Liver (tissue), 9 donors: ENCODE data around the gene C1orf21. TPM values are rescaled to one million over a fixed set of nuclear protein-coding genes. Genes with fewer than 3 reads are reported as not detected.

ENCODE experiments used
- DNase-seq: peaks from one replicate; pipeline ENCODE4 v3.0.0-alpha.2; 2017; ENCODE audit warnings: low spot score
- H3K27ac ChIP-seq, 2 donors: one replicate each; pipeline ENCODE4 v1.7.0; 2013; ENCODE audit warnings: inconsistent platforms in 2 of 2, low read length in 2 of 2, control low read depth in 1 of 2, low read depth in 1 of 2, mild to moderate bottlenecking in 1 of 2
- H3K27me3 ChIP-seq, 4 donors: one replicate each; pipeline versions ENCODE4 v1.6.1 to v1.7.0; 2013; ENCODE audit warnings: low read length in 3 of 4, inconsistent platforms in 1 of 4, mild to moderate bottlenecking in 1 of 4, moderate library complexity in 1 of 4; ENCODE audit not compliant: control insufficient read depth in 4 of 4, insufficient read depth in 4 of 4
- H3K36me3 ChIP-seq, 4 donors: one replicate each; pipeline versions ENCODE4 v1.6.1 to v1.7.0; 2013; ENCODE audit warnings: low read length in 3 of 4, mild to moderate bottlenecking in 3 of 4, low read depth in 1 of 4, moderate library complexity in 1 of 4; ENCODE audit not compliant: control insufficient read depth in 4 of 4, insufficient read depth in 3 of 4
- H3K4me1 ChIP-seq, 4 donors: one replicate each; pipeline versions ENCODE4 v1.6.1 to v1.7.0; 2013; ENCODE audit warnings: low read length in 3 of 4, mild to moderate bottlenecking in 3 of 4, moderate library complexity in 1 of 4; ENCODE audit not compliant: control insufficient read depth in 4 of 4, insufficient read depth in 4 of 4
- H3K4me3 ChIP-seq, 3 donors: one replicate each; pipeline versions ENCODE4 v1.6.1 to v1.7.0; 2013; ENCODE audit warnings: low read length in 3 of 3, control low read depth in 1 of 3, low read depth in 1 of 3, mild to moderate bottlenecking in 1 of 3
- H3K9ac ChIP-seq, 2 donors: one replicate each; pipeline ENCODE4 v1.7.0; 2013; ENCODE audit warnings: low read length in 2 of 2, mild to moderate bottlenecking in 2 of 2, moderate library complexity in 2 of 2, control low read depth in 1 of 2, low read depth in 1 of 2
- H3K9me3 ChIP-seq, 4 donors: one replicate each; pipeline versions ENCODE4 v1.6.1 to v1.7.0; 2013; ENCODE audit warnings: low read length in 3 of 4; ENCODE audit not compliant: control insufficient read depth in 4 of 4
- ATF3 ChIP-seq: IDR thresholded peaks from 2 replicates; pipeline ENCODE4 v1.6.1; 2016; ENCODE audit warnings: antibody characterized with exemption
- CTCF ChIP-seq: fragments of 150-350 bp; IDR thresholded peaks from 2 replicates; pipeline ENCODE4 v1.5.1; 2017; ENCODE audit warnings: improper control_type of control experiment, low read depth, low read length; ENCODE audit not compliant: missing input control
- FOXA1 ChIP-seq: IDR thresholded peaks from 2 replicates; pipeline ENCODE4 v1.6.1; 2016; ENCODE audit warnings: antibody characterized with exemption
- FOXA2 ChIP-seq: IDR thresholded peaks from 2 replicates; pipeline ENCODE4 v1.6.1; 2016; ENCODE audit warnings: antibody characterized with exemption
- HNF4A ChIP-seq, 2 donors: conservative IDR thresholded peaks; 2 replicates each; pipeline ENCODE4 v1.6.1; 2016; ENCODE audit warnings: antibody characterized with exemption in 2 of 2, mild to moderate bottlenecking in 2 of 2
- HNF4G ChIP-seq: IDR thresholded peaks from 2 replicates; pipeline ENCODE4 v1.6.1; 2016; ENCODE audit warnings: antibody characterized with exemption
- JUND ChIP-seq, 2 donors: IDR thresholded peaks; 2 replicates each; pipeline ENCODE4 v1.6.1; 2016; ENCODE audit warnings: antibody characterized with exemption in 2 of 2
- MAX ChIP-seq: IDR thresholded peaks from 2 replicates; pipeline ENCODE4 v1.6.1; 2016; ENCODE audit warnings: antibody characterized with exemption
- NR2F2 ChIP-seq: IDR thresholded peaks from 2 replicates; pipeline ENCODE4 v1.6.1; 2016; ENCODE audit warnings: antibody characterized with exemption
- RAD21 ChIP-seq, 2 donors: IDR thresholded peaks; 2 replicates each; pipeline ENCODE4 v1.6.1; 2016; ENCODE audit warnings: antibody characterized with exemption in 2 of 2, mild to moderate bottlenecking in 2 of 2
- REST ChIP-seq: IDR thresholded peaks from 2 replicates; pipeline ENCODE4 v1.6.1; 2016; ENCODE audit warnings: antibody characterized with exemption, mild to moderate bottlenecking
- RXRA ChIP-seq, 2 donors: IDR thresholded peaks; 2 replicates each; pipeline ENCODE4 v1.6.1; 2017 to 2018; ENCODE audit warnings: antibody characterized with exemption in 2 of 2, mild to moderate bottlenecking in 1 of 2
- SP1 ChIP-seq: IDR thresholded peaks from 2 replicates; pipeline ENCODE4 v1.6.1; 2018; ENCODE audit warnings: antibody characterized with exemption, mild to moderate bottlenecking
- TAF1 ChIP-seq: conservative IDR thresholded peaks from 2 replicates; pipeline ENCODE4 v1.6.1; 2016; ENCODE audit warnings: antibody characterized with exemption, mild to moderate bottlenecking
- YY1 ChIP-seq: IDR thresholded peaks from 2 replicates; pipeline ENCODE4 v1.6.1; 2016; ENCODE audit warnings: antibody characterized with exemption, mild to moderate bottlenecking
- ZBTB33 ChIP-seq: IDR thresholded peaks from 2 replicates; pipeline ENCODE4 v1.6.1; 2016; ENCODE audit warnings: antibody characterized with exemption
- WGBS: extraction: QIAGEN DNeasy Blood & Tissue Kit; methylation state at CpG from one replicate; pipeline ENCODE4 v1.1.7; 2013; 5-methylcytosine and 5-hydroxymethylcytosine counted together
- polyA plus RNA-seq, 2 donors: library from polyadenylated mRNA; stranded (reverse) in 1 of 2; unstranded in 1 of 2; fragments of 200-250 nt in 1 of 2; fragments of >200 nt in 1 of 2; fragmentation: Nextera tagmentation in 1 of 2; extraction: Ambion mirVana in 1 of 2; gene quantifications; one replicate each; pipeline versions ENCODE4 v1.2.1 to v1.2.3, GENCODE V29; 2013 to 2015
- total RNA-seq, 2 donors: library from RNA; depleted of rRNA; stranded (reverse); fragments of >200 nt; gene quantifications; one replicate each; pipeline ENCODE4 v1.2.3, GENCODE V29; 2014
- donor health status: healthy.
- donor health status: healthy.
- donor health status: healthy.
- donor health status: healthy.
- donor health status: healthy.

Gene C1orf21
- total and polyA plus RNA-seq, 4 donors, result 2.3 to 21.3 (median 13.4) TPM

- TF ChIP-seq REST (no peak), FOXA1 (no peak), ZBTB33 (no peak)
These were observed 80.5 kb downstream of the C1orf21 start (continued) for GRCh38 chr1:184467295-184467694.

GRCh38 chr1:184469396-184469795, 82.6 kb downstream of the C1orf21 start:
- no peak for TF ChIP-seq SP1
- WGBS, result 93% methylated on average over 1 of the region's 1 CpG
- no peaks in the 10 kb centered on the region for H3K4me1 ChIP-seq

GRCh38 chr1:184471686-184472085, 84.9 kb downstream of the C1orf21 start:
- DNase-seq, result no peak
- WGBS, result 90% methylated on average over 5 of the region's 5 CpGs
- no peak overlapping the region for H3K9ac ChIP-seq
- H3K27ac ChIP-seq, result no peak overlapping the region
- peaks cover 5 to 14% (median 9%) of the 10 kb centered on the region in 4 donors for H3K9me3 ChIP-seq
- TF ChIP-seq RAD21 (IDR thresholded peaks at IDR 0.05) (no peak), ZBTB33 (no peak), SP1 (no peak), FOXA1 (no peak), REST (no peak), CTCF (no peak), JUND (IDR thresholded peaks at IDR 0.05) (no peak), FOXA2 (no peak), RXRA (IDR thresholded peaks at IDR 0.05) (no peak), HNF4A (conservative IDR thresholded peaks at IDR 0.05) (no peak), NR2F2 (no peak), MAX (no peak), TAF1 (no peak), HNF4G (no peak), YY1 (no peak), ATF3 (no peak)
- H3K4me3 ChIP-seq, result no peak overlapping the region
- H3K27me3 ChIP-seq, result no peaks in the 10 kb centered on the region
- no peaks in the 10 kb centered on the region for H3K4me1 ChIP-seq
- no peaks in the 10 kb centered on the region for H3K36me3 ChIP-seq

More at GRCh38 chr1:184469396-184469795, 82.6 kb downstream of the C1orf21 start:
- Histone ChIP-seq H3K4me3 (no peak overlapping the region), H3K27ac (no peak overlapping the region), H3K36me3 (no peaks in the 10 kb centered on the region), H3K27me3 (no peaks in the 10 kb centered on the region), H3K9ac (no peak overlapping the region), H3K9me3 (peaks cover 1 to 11% (median 4%) of the 10 kb centered on the region in 4 donors)
- DNase-seq, result no peak
